GM12875 (cell line): ENCODE measurements around the gene SCIN.

Experiments
- H3K4me3 ChIP-seq: one replicate; pipeline ENCODE4 v1.5.1; 2011; ENCODE audit warnings: low read depth, low read length, control low read depth
- TF ChIP-seq, protein P1 (sequence below): IDR thresholded peaks from 2 replicates; pipeline ENCODE4 v1.5.1; 2011; ENCODE audit warnings: low read depth, mild to moderate bottlenecking, control low read depth, inconsistent platforms, low read length, moderate library complexity, borderline replicate concordance; ENCODE audit not compliant: insufficient read depth

Gene SCIN

DNA sequence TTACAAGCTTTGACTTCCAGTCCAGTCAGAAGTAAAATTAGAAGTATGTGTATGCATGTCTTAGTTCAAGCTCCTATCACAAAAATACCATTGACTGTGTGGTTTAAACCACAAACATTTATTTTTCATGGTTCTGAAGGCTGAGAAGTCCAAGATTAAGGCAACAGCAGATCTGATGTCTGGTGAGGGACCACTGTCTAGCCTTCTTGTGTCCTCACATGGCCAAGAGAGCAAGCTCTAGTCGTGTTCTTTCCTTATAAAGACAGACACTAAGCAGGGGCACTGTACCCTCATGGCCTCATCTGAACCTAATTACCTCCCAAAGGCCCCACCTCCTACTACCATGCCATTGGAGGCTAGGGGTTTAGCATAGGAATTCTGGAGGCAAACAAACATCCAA, 75.6 kb downstream of the SCIN start:
- TF ChIP-seq, protein P1, sequence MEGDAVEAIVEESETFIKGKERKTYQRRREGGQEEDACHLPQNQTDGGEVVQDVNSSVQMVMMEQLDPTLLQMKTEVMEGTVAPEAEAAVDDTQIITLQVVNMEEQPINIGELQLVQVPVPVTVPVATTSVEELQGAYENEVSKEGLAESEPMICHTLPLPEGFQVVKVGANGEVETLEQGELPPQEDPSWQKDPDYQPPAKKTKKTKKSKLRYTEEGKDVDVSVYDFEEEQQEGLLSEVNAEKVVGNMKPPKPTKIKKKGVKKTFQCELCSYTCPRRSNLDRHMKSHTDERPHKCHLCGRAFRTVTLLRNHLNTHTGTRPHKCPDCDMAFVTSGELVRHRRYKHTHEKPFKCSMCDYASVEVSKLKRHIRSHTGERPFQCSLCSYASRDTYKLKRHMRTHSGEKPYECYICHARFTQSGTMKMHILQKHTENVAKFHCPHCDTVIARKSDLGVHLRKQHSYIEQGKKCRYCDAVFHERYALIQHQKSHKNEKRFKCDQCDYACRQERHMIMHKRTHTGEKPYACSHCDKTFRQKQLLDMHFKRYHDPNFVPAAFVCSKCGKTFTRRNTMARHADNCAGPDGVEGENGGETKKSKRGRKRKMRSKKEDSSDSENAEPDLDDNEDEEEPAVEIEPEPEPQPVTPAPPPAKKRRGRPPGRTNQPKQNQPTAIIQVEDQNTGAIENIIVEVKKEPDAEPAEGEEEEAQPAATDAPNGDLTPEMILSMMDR = no peak
- no peak overlapping the region for H3K4me3 ChIP-seq

DNA sequence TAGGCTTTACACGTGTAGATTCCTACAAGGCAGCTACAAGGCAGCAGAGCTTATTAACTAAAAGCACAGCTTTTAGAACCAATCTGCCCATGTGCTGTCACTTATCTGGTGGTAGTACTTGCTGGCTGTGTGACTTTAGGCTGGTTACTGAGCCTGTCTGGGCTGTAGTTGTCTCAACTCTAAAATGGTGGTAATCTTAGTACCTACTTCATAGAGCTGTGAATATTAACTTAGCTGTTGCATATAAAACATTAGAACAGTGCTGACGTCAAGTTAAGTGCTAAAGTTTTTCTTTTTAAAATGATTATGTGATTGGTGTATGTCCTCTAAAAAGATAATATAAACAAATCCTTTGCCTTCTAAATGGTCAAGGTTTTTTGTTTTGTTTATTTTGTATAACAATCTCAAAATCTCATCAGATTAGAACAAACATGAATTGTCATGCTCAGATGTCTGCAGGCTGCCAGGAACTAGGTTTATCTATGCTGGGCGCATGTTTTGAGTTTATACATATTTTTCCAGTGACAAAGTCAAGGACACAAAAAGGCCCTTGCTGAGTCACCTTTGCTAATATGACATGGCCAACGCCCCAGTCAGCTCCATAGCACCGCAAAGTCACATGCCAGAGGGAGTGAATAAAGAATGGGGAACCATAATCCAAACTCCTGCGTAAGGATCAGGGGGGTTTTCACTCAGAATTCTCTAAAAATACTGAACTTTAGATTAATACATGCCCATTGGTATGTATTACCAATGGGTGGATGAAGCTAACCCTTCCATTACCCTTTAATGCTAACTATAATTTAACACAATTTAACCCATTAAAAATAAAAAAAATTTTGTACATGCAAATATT, 77.1 kb downstream of the SCIN start:
- H3K4me3 ChIP-seq = no peak overlapping the region
- TF ChIP-seq, protein P1 = no peak

DNA sequence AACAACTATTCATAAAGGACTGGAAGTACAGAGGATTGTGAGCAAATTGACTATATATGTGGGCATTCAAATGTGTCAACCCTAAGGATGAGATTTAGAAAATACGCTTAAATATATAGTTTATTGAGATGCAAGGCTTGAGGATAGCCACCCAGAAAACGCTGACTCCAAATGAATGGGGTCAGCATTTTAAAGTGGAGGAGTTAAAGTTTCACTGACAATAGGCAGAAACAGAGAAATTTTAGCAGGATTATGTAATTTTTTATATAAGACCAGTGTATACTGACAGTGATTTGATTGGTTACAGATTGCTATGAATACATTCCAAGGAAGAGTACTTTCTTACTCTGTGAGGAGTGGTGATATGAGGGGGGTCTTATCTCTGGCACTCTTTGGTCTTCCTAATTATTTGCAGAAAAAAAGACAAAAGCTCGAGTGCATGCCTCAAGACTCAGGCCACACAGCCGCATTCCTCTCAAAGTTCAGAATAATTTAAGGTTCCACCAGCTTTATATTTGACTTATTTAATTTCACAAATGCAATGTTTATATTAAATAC, 78.3 kb downstream of the SCIN start:
- no peak overlapping the region for H3K4me3 ChIP-seq
- TF ChIP-seq, protein P1 = no peak

DNA sequence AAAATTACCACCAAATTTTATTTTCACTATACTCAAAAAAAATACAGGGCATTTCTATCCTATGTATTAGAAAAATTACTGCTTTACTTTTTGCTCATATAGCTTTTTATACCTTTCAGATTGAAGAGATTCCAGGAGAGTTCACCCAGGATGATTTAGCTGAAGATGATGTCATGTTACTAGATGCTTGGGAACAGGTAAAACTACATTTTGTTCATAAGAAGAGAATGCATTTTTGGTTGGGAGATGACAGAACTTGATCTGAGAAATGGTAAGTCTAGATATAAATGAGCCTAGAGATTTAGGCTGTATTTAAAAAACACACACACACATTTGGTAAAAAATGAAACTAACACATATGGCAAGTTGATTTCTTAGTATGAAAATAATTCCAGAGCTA, 78.8 kb downstream of the SCIN start:
- TF ChIP-seq, protein P1 = no peak

DNA sequence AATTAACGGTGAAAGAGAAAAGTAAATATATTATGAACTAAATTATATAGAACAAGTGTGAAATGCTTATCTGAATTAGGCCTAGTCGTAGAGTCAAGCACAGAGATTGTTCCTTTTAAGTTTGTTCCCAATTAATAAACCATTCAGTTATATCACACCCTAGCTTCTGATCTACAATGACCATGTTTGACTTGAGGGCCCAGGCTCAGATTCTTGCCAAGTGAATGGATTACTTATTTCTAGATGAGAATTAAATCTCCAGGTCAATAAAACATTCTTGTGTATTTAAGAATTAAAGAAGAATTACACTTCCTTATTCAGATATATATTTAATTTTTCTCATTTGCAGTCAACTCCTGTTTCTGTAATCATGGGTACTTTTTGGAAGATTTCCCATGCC, 79.6 kb downstream of the SCIN start:
- TF ChIP-seq, protein P1 = no peak
- H3K4me3 ChIP-seq = no peak overlapping the region

More for the DNA sequence above, 78.8 kb downstream of the SCIN start:
- H3K4me3 ChIP-seq = no peak overlapping the region

DNA sequence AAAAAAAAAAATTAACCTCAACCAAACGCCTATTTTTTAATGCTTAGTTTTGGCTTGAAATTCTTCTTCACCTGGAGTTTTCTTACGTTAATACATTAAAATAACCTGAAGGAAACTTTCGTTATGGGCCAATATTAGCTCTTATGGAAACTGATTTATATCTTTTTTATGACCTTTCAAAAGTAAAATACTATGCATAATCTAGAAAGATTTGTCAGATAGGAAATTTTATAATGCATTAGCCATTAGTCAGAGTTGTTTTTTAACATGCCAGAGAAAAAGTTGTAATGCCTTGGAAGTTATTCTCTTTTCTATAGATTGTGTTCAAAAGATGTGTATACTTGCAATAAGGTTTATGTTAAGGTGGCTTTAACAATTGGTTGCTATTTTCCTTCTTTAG, 82.6 kb downstream of the SCIN start:
- TF ChIP-seq, protein P1 = no peak
- no peak overlapping the region for H3K4me3 ChIP-seq

DNA sequence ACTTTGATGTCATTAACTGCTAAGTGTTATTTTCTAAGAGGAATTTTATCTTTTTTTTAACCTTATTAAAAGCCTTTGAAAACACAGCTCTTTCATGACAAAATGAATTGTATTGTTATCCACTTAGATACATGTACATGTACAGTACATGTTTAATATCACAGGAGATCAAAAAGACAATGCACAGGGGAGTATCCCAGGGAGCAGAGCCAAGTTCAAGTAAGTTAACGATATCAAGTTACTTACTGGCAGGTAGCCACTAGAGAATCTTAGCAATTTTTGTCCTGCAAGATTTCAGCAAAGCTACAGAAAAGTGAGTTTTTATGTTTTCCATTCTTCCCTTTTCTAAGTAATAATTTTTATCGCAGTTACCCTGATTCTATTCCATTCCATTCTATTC, 83.0 kb downstream of the SCIN start:
- H3K4me3 ChIP-seq = no peak overlapping the region
- TF ChIP-seq, protein P1 = no peak
